Caco-2 (cell line): ENCODE measurements around the gene CPEB4. TPM values are rescaled to one million over a fixed set of nuclear protein-coding genes. Genes with fewer than 3 reads are reported as not detected.

Experiments
- BruUV-seq: library from RNA; stranded (reverse); fragments of 400-500 nt; replicated peaks from 2 replicates; lab custom pipeline; 2021; lab: Mats Ljungman, UMichigan
- CTCF ChIA-PET: fragments of 300-600 bp; sonication (Branson Sonifier 250); formaldehyde crosslinking; loops from one replicate; lab custom pipeline; 2022; ENCODE audit warnings: antibody characterized with exemption; lab: Charles Lee
- POLR2A ChIA-PET: fragments of 300-600 bp; sonication (Branson Sonifier 250); formaldehyde crosslinking; loops from one replicate; lab custom pipeline; 2022; ENCODE audit warnings: antibody characterized with exemption; lab: Charles Lee
- DNase-seq, 2 experiments: peaks; one replicate each; pipeline versions ENCODE4 v3.0.0 to v3.0.0-alpha.2; 2020 to 2022
- H3K27me3 ChIP-seq: replicated peaks from 2 replicates; pipeline ENCODE4 v1.6.0; 2011; ENCODE audit warnings: low read length; ENCODE audit not compliant: control insufficient read depth, insufficient read depth
- H3K36me3 ChIP-seq: 2 replicates; pipeline ENCODE4 v1.5.1; 2011; ENCODE audit warnings: low read length; ENCODE audit not compliant: control insufficient read depth, insufficient read depth
- H3K4me1 ChIP-seq: fragments of 250-450 bp; sonication (Bioruptor Pico); 2 replicates; pipeline ENCODE4 v1.5.1; 2020; ENCODE audit warnings: mild to moderate bottlenecking
- H3K4me3 ChIP-seq: 2 replicates; pipeline ENCODE4 v1.5.1; 2011; ENCODE audit warnings: low read depth, mild to moderate bottlenecking, control low read depth, low read length
- H3K9me3 ChIP-seq: fragments of 250-450 bp; sonication (Bioruptor Pico); 2 replicates; pipeline ENCODE4 v1.5.1; 2020; ENCODE audit warnings: mild to moderate bottlenecking, moderate library complexity
- H3K27ac Mint-ChIP-seq: one replicate; pipeline ENCODE4 v1.8.0; 2022; ENCODE audit warnings: mixed read lengths; ENCODE audit not compliant: unreplicated experiment
- H3K27me3 Mint-ChIP-seq: one replicate; pipeline ENCODE4 v1.8.0; 2022; ENCODE audit warnings: mixed read lengths; ENCODE audit not compliant: insufficient read depth, unreplicated experiment
- H3K36me3 Mint-ChIP-seq: one replicate; pipeline ENCODE4 v1.8.0; 2022; ENCODE audit warnings: mild to moderate bottlenecking, mixed read lengths; ENCODE audit not compliant: insufficient read depth, unreplicated experiment
- H3K4me1 Mint-ChIP-seq: one replicate; pipeline ENCODE4 v1.8.0; 2022; ENCODE audit warnings: low read depth, mixed read lengths; ENCODE audit not compliant: unreplicated experiment
- H3K4me3 Mint-ChIP-seq: one replicate; pipeline ENCODE4 v1.8.0; 2022; ENCODE audit warnings: mild to moderate bottlenecking, moderate library complexity, mixed read lengths; ENCODE audit not compliant: unreplicated experiment
- H3K9me3 Mint-ChIP-seq: one replicate; pipeline ENCODE4 v1.8.0; 2022; ENCODE audit warnings: mixed read lengths; ENCODE audit not compliant: unreplicated experiment
- intact Hi-C: fragments of 100-400 bp; cut with micrococcal nuclease; formaldehyde crosslinking; loops from one replicate; pipeline ENCODE4 v1.10.0; 2022; ENCODE audit not compliant: unreplicated experiment
- total RNA-seq: library from RNA; stranded (reverse); gene quantifications from 2 replicates; pipeline ENCODE4 v1.2.3, GENCODE V29; 2022
- TF ChIP-seq, protein P1 (sequence below), 2 experiments: fragments of 200-600 bp in 1 of 2; IDR thresholded peaks; 1 replicate in 1 of 2; 2 replicates in 1 of 2; pipeline versions ENCODE4 v1.5.1 to v1.8.0; 2011 to 2022; ENCODE audit warnings: antibody characterized with exemption in 1 of 2, control low read depth in 1 of 2, inconsistent platforms in 1 of 2, low read depth in 1 of 2, low read length in 1 of 2, mild to moderate bottlenecking in 1 of 2, moderate library complexity in 1 of 2; ENCODE audit not compliant: insufficient read depth in 1 of 2, severe bottlenecking in 1 of 2, unreplicated experiment in 1 of 2

The CPEB4 gene
- total RNA-seq, 1 experiment from 2014 or later, result 25.1 TPM

DNA sequence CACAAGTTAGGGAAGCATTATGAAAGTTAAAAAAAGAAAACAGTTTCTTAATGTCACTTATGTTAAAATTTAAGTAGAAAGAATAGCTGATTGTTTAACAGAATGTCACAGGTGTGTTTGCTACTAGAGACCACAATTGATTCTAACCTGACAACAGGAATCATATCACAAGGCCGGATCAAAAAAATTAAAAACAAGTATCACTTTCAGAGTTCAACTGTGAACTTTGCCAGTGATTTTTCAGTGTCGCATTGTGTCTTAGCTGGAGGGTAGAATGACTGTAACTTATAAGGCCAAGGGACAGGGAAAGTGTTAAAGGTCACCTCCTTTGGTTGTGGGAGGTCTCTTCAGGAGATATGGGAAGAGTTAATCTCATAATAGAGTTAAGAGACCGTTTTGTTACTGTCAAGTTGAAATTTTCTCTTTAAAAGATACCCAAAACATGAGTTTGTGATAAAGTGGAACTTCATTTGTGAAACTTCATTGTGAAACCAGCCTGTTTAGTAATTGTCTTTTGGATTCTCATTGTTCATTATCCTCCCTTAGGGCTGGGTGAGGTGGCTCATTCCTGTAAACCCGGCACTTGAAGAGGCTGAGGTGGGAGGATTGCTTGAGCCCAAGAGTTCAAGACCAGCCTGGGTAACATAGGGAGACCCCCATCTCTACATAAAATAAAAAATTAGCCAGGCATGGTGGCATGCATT, 40.9 kb downstream of the CPEB4 start:
- no peak for DNase-seq
- H3K36me3 Mint-ChIP-seq, result peaks cover 11% of the 10 kb centered on the region
- no peak overlapping the region for H3K4me3 Mint-ChIP-seq
- Histone ChIP-seq H3K9me3 (no peaks in the 10 kb centered on the region), H3K4me1 (peaks cover 61% of the 10 kb centered on the region), H3K4me3 (no peak overlapping the region), H3K36me3 (no peaks in the 10 kb centered on the region), H3K27me3 (no peaks in the 10 kb centered on the region)
- no peaks in the 10 kb centered on the region for H3K27me3 Mint-ChIP-seq
- POLR2A ChIA-PET, result no interaction called here
- CTCF ChIA-PET, result interaction anchor here (1.2 kb wide), 1 partner anchor 44 kb away, joined by 4 read pairs; no protein-coding TSS in a partner anchor
- no peaks in the 10 kb centered on the region for H3K9me3 Mint-ChIP-seq
- peaks cover 32% of the 10 kb centered on the region for H3K4me1 Mint-ChIP-seq
- TF ChIP-seq, protein P1, sequence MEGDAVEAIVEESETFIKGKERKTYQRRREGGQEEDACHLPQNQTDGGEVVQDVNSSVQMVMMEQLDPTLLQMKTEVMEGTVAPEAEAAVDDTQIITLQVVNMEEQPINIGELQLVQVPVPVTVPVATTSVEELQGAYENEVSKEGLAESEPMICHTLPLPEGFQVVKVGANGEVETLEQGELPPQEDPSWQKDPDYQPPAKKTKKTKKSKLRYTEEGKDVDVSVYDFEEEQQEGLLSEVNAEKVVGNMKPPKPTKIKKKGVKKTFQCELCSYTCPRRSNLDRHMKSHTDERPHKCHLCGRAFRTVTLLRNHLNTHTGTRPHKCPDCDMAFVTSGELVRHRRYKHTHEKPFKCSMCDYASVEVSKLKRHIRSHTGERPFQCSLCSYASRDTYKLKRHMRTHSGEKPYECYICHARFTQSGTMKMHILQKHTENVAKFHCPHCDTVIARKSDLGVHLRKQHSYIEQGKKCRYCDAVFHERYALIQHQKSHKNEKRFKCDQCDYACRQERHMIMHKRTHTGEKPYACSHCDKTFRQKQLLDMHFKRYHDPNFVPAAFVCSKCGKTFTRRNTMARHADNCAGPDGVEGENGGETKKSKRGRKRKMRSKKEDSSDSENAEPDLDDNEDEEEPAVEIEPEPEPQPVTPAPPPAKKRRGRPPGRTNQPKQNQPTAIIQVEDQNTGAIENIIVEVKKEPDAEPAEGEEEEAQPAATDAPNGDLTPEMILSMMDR (IDR thresholded peaks at IDR 0.05; ENCODE audit: insufficient read depth in 1 of 2, low read depth in 1 of 2, low read length in 1 of 2, severe bottlenecking in 1 of 2, unreplicated experiment in 1 of 2), result no peak
- no peak overlapping the region for H3K27ac Mint-ChIP-seq
- intact Hi-C loops, result no loop called here
- BruUV-seq, result no TSS peak

DNA sequence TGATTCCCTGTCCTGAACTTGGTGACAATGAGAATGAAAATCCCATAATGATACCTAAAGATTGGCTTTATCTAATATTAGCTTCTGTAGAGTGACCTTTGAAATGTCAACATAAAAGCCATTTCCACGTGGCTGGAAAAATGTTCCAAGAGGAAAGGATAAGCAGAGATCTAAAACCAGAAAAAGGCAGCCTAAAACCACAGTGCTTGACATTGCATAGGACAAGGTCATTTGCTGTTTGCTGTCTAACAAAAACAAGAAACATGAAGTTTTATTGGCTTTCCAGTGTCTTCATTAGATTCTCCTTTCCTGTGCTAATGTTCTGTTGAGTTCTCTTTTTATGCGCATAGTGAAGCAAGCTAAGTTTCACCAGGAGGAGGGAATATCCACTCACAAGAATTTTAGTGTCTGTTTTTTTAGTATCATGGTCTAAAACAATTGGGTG, 44.6 kb downstream of the CPEB4 start:
- H3K27me3 ChIP-seq, result no peaks in the 10 kb centered on the region
- TF ChIP-seq, protein P1 (IDR thresholded peaks at IDR 0.05; ENCODE audit: insufficient read depth in 1 of 2, low read depth in 1 of 2, low read length in 1 of 2, severe bottlenecking in 1 of 2, unreplicated experiment in 1 of 2), result no peak
- ChIA-PET CTCF (interaction anchor here (0.6 to 1.6 kb wide), 5 partner anchors 14 to 384 kb away, joined by 3 to 6 read pairs (median 3); no protein-coding TSS in a partner anchor), POLR2A (interaction anchor here (1.0 to 1.5 kb wide), 3 partner anchors 14 to 45 kb away, joined by 4 to 6 read pairs (median 5); partner anchors contain the start of gene CPEB4)
- intact Hi-C loops, result loop anchor here (1.0 to 5.0 kb wide), 2 partner anchors 14 to 35 kb away; no protein-coding TSS in a partner anchor
- H3K9me3 ChIP-seq, result no peaks in the 10 kb centered on the region
- peaks cover 19% of the 10 kb centered on the region for H3K4me1 Mint-ChIP-seq
- H3K36me3 Mint-ChIP-seq, result peaks cover 5% of the 10 kb centered on the region
- BruUV-seq, result no TSS peak
- H3K9me3 Mint-ChIP-seq, result no peaks in the 10 kb centered on the region
- H3K4me1 ChIP-seq, result peaks cover 49% of the 10 kb centered on the region
- H3K4me3 ChIP-seq, result no peak overlapping the region
- H3K27me3 Mint-ChIP-seq, result no peaks in the 10 kb centered on the region
- H3K36me3 ChIP-seq, result no peaks in the 10 kb centered on the region
- peak in 1 of 2 experiments; percentile 40 for DNase-seq
- peak overlapping the region; percentile 70 for H3K27ac Mint-ChIP-seq
- H3K4me3 Mint-ChIP-seq, result peak overlapping the region; percentile 49

DNA sequence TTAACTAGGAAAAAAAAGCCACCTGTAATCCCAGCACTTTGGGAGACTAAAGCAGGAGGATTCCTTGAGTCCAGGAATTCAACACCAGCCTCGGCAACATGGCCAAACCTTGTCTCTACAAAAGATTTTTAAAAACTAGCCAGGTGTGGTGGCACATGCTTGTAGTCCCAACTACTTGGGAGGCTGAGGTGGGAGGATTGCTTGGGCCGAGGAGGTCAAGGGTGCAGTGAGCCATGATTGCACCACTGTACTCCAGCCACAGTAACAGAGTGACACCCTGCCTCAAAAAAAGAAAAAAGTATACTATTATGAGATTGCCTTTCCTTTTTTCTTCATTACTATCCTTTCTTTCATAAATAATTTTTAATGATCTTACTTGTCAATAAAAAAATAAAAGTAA, 45.8 kb downstream of the CPEB4 start:
- H3K4me3 ChIP-seq, result no peak overlapping the region
- Mint-ChIP-seq H3K4me3 (no peak overlapping the region), H3K36me3 (peaks cover 5% of the 10 kb centered on the region), H3K4me1 (peaks cover 18% of the 10 kb centered on the region), H3K27me3 (no peaks in the 10 kb centered on the region), H3K27ac (no peak overlapping the region), H3K9me3 (no peaks in the 10 kb centered on the region)
- DNase-seq, result no peak
- no peaks in the 10 kb centered on the region for H3K27me3 ChIP-seq
- TF ChIP-seq, protein P1 (IDR thresholded peaks at IDR 0.05; ENCODE audit: insufficient read depth in 1 of 2, low read depth in 1 of 2, low read length in 1 of 2, severe bottlenecking in 1 of 2, unreplicated experiment in 1 of 2), result no peak
- no TSS peak for BruUV-seq
- POLR2A ChIA-PET, result no interaction called here
- H3K36me3 ChIP-seq, result no peaks in the 10 kb centered on the region
- H3K9me3 ChIP-seq, result no peaks in the 10 kb centered on the region
- H3K4me1 ChIP-seq, result peaks cover 43% of the 10 kb centered on the region
- CTCF ChIA-PET, result no interaction called here
- intact Hi-C loops, result loop anchor here (5.0 kb wide), 1 partner anchor 33 kb away; no protein-coding TSS in a partner anchor
